Heart left ventricle (tissue), 13 donors: Measurements from ENCODE around the gene GNAO1.

ENCODE experiments used
- CTCF ChIP-seq, 12 donors: fragments of 200-600 bp; sonication (generic) in 4 of 12; IDR thresholded peaks; one replicate each; pipeline versions ENCODE4 v1.5.0 to v1.8.0; 2018 to 2022; ENCODE audit warnings: antibody characterized with exemption in 12 of 12, mild to moderate bottlenecking in 5 of 12
- POLR2A ChIP-seq, 2 donors: fragments of 450-650 bp; IDR thresholded peaks; one replicate each; pipeline ENCODE4 v1.6.1; 2017; ENCODE audit warnings: antibody characterized with exemption in 2 of 2, mild to moderate bottlenecking in 2 of 2, moderate library complexity in 2 of 2
- donor health status: ischemic (EF 13 %, LVEDD 7.1; RV severe dilation, severe dysfunction).
- donor health status: DM: no; HTN: yes; CAD: no.
- donor health status: DM: no; HTN: no; CAD: no.
- donor health status: ischemic (EF 25% LVEDD 6.9; RV normal size, moderate dysfunction).
- donor health status: ischemic (EF 25% LVEDD 5.7; RV mildly dilated, moderate dysfunction).
- donor health status: ischemic (EF 35%, LVEDD 5.7; RV mildly dilated, moderate dysfunction).
- donor health status: nonischemic (EF 11% LVEDD 7.7; RV severe dilation, severe dysfunction).
- donor health status: DM: yes; HTN: yes; CAD: no.
- donor health status: PGD.
- donor health status: ischemic (EF 29% LVEDD 5.4; RV normal size, mild dysfunction).
- donor health status: nonischemic (EF 23%, LVEDD 6.1; RV moderate dilation, normal function).

GRCh38 chr16:56350491-56351405 lies 159.5 kb downstream of the GNAO1 start:
- TF ChIP-seq CTCF (IDR thresholded peaks at IDR 0.05) (no peak), POLR2A (IDR thresholded peaks at IDR 0.05) (no peak)
